ENCODE results near the gene SLC25A1.

SLC25A1 gene

DNA sequence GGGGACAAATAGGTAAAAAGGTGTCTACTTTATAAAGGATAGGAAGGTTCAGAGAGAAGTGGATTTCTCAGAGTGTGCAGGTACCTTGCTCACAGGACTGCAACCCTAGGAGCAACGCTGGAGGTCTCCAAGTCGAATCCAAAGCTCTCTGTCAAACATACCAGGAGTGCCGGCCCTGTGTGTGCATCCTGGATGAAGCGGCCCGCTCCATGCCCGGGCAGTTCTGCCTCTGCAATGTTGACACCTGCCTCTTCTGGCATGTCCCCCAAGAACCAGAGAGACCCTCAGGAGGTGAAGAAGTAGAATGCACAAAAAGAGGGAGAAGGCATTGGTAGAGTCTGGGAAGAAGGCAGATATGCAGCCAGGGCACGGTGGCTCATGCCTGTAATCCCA, 50.5 kb downstream of the SLC25A1 start:
- TF ChIP-seq, protein P1, sequence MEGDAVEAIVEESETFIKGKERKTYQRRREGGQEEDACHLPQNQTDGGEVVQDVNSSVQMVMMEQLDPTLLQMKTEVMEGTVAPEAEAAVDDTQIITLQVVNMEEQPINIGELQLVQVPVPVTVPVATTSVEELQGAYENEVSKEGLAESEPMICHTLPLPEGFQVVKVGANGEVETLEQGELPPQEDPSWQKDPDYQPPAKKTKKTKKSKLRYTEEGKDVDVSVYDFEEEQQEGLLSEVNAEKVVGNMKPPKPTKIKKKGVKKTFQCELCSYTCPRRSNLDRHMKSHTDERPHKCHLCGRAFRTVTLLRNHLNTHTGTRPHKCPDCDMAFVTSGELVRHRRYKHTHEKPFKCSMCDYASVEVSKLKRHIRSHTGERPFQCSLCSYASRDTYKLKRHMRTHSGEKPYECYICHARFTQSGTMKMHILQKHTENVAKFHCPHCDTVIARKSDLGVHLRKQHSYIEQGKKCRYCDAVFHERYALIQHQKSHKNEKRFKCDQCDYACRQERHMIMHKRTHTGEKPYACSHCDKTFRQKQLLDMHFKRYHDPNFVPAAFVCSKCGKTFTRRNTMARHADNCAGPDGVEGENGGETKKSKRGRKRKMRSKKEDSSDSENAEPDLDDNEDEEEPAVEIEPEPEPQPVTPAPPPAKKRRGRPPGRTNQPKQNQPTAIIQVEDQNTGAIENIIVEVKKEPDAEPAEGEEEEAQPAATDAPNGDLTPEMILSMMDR (conservative IDR thresholded peaks at IDR 0.05; ENCODE audit: control insufficient read depth, insufficient read depth, low read depth, low read length): no peak
- no peak overlapping the region for H3K4me3 ChIP-seq (ENCODE audit: control insufficient read depth, low read depth, low read length)
- no peak for DNase-seq (ENCODE audit: low read depth)

DNA sequence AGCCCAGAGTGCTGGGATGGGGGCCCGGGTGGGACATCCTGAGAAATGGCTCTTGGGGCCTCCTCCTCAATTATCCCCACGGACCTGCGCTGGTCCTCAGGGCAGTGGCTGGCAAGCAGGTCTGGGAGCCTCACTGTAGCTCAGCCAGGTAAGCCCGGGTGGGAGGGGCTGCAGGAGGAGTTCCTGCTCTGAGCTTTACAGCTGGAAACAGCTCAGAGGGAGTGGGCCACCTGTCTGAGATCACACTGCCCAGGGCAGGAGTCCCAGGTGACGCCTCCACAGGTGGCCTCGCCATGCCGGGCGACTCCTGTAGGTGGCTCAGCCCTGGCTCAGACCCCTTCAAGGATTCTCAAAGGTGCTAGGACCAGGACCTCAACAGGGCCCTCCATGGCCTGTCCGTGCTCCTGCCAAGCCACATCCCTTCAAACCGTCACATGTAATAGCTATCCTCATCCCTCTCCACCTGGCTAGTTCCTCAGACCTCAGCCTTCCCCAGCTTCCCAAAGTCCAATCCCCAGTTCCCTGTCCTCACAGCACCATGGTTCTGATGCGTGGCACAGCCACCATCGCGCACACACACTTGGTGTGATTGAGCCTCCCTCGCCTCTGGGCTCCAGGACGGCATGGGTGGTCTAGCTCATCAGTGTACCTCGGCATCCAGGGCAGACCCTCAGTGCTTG, 51.1 kb downstream of the SLC25A1 start:
- no peak overlapping the region for H3K4me3 ChIP-seq (ENCODE audit: control insufficient read depth, low read depth, low read length)
- DNase-seq (ENCODE audit: low read depth): no peak
- TF ChIP-seq, protein P1 (conservative IDR thresholded peaks at IDR 0.05; ENCODE audit: control insufficient read depth, insufficient read depth, low read depth, low read length): no peak

DNA sequence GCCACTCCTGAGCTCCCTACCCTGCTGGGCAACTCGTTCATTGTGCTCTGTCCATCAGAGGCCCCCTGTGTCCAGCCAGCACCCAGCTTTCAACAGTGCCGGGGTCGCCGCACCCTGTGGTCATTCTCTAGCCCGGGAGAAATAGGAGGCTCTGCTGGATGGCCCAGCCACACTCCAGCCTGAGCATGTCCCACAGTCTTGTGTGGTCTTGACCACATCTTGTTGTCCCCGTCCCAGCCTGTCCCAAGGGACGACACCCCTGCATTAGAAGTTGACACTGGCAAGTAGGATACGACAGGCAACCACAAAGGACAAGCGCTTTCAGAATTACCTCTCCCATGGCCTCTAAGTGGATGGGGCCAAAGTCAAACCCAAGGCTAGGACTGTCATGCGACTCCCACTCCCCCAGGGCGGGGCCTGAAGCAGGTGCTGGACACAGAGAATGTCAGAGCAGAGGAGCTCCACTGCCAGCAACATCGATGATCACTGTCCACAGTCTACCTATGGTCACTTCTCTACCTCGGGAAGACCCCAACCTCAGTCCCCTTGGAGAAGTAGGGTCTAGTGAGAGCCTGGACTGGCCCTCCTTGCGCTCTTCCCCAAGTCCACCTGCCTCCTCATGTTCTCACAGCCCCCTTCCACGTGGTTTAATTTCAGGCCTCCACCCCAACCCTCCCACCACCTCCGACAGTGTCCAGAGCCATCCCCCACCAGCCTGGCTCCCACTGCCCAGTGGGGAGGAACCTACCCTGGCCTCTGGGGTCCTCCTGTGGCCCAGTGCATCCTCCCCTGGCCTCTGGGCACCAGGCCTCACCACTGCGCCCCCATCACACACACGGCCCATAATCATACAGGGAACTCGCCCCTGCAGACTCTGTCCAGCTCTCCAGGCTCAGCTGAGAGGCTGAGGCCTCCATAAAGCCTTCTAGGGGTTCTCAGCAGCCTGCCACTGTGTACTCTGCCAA, 51.9 kb downstream of the SLC25A1 start:
- no peak for DNase-seq (ENCODE audit: low read depth)
- TF ChIP-seq, protein P1 (conservative IDR thresholded peaks at IDR 0.05; ENCODE audit: control insufficient read depth, insufficient read depth, low read depth, low read length): no peak
- no peak overlapping the region for H3K4me3 ChIP-seq (ENCODE audit: control insufficient read depth, low read depth, low read length)

All from fibroblast of mammary gland (primary cell).